SW 1271 (cell line): ENCODE measurements around the gene FMNL2.

Experiments used
- DNase-seq, 2 experiments: peaks; one replicate each; lab custom pipeline; 2025; lab: John Stamatoyannopoulos, UW

The FMNL2 gene

DNA sequence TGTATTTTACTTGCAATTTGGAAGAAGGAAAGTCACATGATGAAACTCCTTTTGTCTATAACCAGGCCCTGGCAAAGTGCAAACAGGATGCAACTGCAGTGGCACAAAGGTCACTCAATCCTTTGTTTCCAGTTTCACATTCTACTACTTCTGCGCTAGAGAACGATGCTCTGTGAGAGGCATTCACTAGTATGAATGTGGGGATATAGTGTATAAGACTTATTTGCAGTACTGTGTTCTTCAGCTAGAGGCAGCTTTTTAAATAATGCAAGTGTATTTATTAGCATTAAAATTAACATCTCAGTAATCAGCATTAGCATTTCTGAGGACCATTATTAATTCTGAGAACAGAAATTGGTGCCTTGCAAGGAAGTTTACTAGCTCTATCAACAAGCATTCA lies 313.4 kb downstream of the FMNL2 start:
- DNase-seq: peak in 1 of 2 experiments; percentile 33

DNA sequence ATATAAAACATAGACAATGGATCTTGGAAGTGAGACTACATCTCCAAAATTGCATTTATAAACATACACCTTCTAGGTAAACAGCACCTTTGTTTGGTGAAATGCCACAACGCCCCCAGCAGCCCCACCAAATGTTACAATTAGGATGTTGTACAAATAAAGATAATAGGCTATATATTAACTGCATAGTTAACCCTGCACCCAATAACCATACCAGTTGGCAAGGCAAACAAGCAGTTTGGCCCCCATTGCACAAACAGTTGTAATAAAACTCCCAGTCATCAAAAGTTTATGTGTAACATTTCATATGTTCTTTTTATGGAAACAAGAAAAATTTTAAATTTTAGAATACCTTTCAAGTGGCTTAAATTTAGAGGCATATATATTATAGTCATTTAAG lies 315.0 kb downstream of the FMNL2 start:
- no peak for DNase-seq

DNA sequence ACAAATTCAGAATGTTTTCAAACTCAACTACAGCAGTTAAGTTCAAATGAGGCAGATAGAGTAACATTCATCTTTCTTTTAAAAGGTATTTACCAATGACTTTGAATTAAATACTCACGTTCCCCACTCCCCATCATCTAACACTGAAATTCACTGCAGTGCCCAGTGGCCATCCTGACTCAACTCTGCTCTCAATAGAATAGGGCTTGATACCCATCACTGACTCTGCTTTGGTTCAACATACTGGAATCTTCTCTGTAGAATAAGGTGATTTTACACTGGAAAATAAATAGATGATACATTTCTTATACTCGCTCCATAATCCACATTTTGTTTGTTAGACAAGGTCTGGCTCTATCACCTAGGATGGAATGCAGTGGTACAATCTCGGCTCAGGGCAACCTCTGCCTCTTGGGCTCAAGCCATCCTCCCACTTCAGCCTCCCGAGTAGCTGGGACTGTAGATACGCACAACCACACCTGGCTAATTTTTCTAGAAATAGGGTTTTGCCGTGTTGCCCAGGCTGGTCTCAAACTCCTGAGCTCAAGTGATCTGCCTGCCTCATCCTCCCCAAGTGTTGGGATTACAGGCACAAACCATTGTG lies 315.9 kb downstream of the FMNL2 start:
- no peak for DNase-seq

DNA sequence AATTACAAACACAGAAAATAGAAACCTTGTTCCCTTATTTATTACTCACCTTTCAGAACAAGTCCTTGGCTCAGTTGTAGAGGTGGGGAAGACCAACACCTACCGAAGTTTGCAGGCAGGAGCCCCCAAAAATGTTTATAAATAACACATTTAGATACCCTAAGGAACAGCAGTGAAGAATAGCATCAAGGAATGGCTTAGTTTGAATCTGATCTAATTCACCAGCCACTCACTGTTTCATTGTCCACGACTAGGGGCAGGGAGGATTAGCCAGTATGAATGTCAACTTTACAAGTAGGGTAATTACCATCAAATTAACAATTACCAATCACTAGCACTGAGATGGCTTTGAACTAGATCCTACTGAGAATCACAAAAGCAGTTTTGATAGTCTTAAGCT lies 316.9 kb downstream of the FMNL2 start:
- no peak for DNase-seq

DNA sequence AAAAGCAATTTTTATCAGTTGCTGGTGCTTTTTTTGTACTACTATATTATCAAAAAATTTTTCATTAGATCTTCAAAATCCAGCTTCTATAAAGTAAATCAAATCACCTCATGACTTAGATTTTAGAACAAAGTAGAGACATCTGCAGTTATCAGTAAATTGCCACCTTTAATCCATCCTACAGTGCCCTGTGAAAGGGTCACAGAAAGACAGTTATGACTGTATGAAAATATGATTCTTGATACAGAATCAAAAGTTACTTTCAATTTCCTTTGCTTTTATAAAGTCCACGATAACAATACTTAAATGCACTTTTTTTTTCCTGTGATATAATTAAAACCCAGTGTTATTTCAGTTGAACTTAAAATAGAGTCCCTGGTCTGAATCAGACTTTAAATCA lies 320.9 kb downstream of the FMNL2 start:
- no peak for DNase-seq

DNA sequence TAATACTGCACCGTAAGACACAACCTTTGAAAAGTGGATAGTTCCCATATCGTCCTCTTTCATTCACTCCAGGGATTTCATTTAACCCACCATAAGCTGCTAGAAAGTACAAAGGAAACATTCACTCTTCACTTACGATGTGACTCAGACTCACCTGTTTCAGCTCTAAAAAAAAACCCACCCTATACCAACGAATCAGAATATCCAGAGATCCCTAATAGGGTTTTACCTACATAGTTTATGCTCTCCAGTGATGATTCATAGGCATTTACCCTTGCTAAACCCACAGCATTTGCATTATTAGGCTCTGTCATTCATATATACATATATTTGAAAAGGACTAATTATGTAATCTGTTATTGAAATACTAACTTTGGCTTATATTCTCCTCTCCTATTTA lies 322.1 kb downstream of the FMNL2 start:
- no peak for DNase-seq

DNA sequence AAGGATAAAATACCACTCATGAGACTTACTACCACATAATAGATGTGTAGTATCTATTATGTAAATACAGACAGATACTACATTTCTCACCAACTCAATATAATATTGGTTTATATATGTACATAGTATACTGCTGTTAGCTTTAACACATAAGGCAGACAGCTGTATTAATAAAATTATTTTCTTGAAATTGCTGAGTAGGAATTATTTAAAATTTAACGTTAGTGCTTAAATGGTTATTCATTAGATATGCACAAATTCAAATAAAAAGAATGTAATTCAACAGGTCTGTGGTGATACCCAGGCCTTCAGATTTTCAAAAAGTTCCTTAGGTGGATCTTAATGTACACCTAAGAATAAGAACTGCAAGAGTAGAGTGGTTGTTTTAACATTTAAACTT lies 323.2 kb downstream of the FMNL2 start:
- no peak for DNase-seq

DNA sequence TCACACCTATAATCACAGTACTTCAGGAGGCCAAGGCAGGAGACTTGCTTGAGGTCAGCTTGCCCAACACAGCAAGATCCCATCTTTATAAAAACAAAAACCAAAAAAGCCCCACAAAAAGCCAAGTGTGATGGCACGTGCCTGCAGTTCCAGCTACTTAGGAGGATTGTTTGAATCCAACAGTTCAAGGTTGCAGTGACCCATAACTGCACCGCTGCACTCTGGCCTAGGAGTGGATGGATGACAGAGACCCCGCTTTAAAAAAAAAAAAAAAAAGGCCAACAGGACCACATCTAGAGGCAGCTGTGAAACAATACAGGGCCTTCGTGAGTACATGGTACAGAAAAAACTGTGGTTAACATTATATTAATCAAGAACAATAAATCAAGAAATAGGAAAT lies 326.1 kb downstream of the FMNL2 start:
- DNase-seq: no peak

DNA sequence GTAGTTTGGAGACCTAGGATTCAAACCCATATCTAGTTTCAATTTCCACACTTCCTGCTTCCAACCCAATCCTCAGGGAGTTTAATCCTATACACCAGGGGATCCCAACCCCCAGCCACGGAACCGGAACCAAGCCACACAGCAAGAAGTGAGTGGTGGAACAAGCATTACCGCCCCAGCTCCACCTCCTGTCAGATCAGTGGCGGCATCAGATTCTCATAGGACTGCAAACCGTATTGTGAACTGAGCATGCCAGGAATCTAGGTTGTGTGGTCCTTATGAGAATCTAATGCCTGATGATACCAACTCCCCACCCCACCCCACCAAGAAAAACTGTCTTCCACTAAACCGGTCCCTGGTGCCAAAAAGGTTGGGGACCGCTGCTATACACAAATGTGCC lies 329.8 kb downstream of the FMNL2 start:
- no peak for DNase-seq

DNA sequence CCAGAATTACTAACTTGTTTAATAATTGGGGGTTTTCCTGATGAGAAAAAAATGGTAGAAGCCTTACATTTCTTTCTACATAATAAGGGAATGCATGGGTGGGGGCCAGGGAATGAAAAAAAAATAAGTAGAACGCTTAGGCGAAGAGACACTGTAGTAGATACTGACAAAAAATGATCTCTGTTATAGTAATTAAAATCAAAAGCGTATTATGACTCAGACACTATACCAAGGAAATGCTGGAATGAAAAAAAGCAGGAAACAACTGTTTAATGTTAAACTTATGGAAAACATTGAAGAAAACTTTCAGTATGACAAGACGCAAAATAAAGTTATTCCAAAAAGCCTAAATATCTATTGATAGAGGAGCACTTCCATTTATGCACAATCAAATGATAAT lies 339.4 kb downstream of the FMNL2 start:
- no peak for DNase-seq

DNA sequence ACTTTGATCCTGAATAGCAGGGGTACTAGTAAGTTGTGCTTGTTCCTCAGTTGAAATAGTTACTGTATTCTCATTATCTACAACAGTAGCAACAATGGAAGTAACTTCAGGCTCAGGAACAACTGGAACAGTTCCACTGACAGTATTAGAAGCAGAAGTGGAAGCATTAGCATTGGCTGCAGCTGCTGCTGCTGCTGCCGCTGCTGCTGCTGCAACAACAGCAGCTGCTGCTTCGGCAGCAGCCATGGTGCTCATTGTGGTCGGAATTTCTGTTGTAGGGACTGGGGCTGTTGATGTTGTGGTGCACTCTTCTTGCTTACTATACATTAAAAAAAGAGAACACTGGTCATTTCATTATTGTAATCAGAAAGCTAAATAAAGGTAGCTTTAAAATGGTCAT lies 341.5 kb downstream of the FMNL2 start:
- DNase-seq: no peak

DNA sequence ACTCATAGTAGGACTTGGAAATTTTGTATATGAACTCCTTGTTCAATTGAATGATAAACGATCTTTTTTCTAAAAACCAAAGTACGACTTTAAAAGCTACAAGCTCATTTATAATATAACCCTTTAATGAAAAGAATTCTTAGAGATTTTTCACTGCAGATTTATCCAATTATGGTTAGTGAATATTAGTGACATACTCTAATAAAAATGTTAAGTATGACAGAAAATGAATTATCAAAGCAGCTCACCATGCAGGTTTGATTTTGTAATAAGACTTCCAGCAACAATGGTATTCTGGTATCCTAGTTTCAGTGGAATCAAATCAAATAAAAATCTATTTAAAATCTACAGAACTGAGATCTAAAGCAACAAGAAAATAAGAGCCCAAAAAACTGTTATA lies 343.8 kb downstream of the FMNL2 start:
- no peak for DNase-seq

DNA sequence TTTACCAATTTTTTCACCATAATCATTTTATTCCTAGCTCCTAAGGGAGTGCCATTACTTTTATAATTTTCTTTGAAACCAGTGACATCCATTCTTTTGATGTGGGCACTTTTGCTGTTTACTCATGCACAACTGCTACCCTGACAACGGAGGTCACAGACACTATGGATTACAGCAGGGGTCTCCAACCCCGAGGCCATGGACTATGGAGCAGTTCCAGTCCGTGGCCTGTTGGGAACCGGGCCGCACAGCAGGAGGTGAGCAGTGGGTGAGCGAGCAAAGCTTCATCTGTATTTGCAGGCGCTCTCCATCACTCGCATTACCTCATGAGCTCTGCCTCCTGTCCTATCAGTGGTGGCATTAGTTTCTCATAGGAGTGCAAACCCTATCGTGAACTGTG lies 347.7 kb downstream of the FMNL2 start:
- DNase-seq: no peak

DNA sequence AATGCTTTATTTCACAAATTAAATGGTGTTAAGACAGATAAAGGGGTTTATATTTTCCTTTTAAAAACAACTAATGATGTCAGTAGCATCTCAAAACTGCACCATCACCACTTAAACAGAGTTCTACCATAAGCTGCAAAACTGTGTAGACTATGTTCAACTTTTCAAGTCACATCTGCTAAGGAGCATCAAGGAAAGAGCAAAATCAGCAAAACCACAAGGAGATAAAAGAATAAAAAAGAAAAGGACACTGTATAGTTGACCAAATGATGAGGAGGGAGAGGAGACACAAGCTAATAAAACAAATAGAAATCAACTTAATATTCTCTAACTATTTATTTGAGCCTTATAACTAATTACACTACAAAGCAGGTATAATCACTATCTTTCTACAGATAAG lies 348.4 kb downstream of the FMNL2 start:
- no peak for DNase-seq

DNA sequence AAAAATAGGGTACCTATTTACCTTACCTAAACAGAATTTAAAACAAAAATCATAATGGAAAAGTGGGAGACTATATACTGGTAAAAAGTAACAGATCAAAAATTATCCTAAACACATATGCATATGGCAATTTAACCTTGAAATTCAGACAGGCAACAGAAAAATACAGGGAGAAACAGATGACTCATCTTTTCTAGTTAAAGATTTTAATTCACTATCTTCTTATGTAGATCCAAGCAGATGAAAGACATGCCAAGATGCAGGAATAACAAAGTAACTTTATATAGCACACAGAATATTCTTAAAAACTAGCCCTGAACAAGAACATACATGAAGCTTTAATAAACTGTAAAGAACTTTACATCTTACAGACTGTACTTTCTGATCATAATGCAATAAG lies 351.3 kb downstream of the FMNL2 start:
- no peak for DNase-seq

DNA sequence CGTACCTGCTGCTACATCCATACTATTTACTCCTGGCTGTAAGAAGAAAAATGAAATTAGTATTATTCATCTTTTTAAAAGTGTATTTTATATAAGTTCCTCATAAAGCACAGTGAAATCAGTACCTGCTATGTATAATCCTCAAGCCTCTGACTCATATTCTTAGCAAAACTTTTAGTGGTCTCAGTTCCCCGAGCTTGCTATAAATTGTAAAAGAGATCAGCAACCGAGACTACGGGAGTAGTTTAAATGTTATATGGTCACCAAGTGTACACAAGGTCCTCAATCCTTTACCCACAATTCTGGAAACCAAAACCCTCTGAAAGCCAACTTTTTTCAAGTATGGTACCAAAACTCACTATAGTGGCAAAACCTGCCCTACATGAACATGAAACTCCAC lies 358.1 kb downstream of the FMNL2 start:
- no peak for DNase-seq

DNA sequence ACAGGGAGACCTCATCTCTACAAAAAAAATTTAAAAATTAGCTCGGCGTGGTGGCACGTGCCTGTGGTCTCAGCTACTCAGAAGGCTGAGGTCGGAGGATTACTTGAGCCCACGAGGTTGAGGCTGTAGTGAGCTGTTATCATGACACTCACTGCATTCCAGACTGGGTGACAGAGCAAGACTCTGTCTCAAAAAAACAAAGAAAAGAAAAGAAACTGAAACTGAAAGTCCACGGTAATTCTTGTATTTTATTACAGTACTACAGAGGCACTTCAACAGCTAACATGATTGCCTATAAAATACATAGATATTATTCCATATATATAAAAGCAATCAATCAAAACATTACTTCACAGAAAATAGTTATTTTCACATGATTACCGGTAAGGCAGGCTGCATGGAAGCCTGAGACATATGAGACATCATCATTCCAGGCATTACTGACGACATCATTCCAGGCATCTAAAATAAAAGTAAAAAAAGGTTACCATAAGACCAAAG lies 359.2 kb downstream of the FMNL2 start:
- peak; percentile 39 to 83 for DNase-seq

DNA sequence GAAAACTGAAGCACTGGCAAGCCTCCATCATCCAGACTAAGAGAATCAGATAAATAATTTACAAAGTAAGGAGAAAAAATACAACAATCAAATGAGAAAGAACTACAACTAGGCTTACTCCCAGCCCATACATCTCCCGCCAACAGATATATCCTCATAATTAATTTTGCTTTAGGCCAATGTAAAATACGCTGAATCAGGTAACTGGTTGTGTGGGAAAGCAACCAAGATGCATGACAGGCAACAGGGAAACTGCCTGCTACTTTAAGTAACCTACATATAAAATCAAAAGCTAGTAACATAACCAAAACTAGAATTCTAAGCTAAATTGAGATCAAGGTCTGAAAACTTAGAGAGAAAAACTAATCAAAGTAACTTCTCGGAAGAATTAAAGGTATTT lies 360.8 kb downstream of the FMNL2 start:
- no peak for DNase-seq

DNA sequence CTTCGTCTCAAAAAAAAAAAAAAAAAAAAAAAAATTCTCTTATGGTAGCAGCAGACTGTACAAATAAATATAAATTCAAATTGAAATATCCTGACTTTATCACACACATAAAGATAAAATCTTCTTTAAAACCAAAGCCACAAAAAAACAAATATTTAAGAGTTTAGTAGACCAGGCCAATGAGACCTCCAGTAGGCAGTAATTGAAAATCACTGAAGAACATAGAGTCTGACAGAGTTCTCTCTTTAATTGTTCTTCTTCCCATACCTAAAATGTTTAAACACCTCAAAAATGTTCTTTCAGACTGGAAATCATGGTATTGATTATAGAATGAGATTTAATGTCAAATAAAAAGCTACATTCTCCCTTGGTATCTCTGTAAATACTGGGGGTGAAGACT lies 361.5 kb downstream of the FMNL2 start:
- no peak for DNase-seq
